ENCODE measurements around the gene DOHH. TPM values are rescaled to one million over a fixed set of nuclear protein-coding genes. Genes with fewer than 3 reads are reported as not detected.

Gene DOHH
- total RNA-seq, 2 donors from 2014 or later: 4.1 to 5.2 TPM

- Mint-ChIP-seq H3K27ac (no peak overlapping the region), H3K4me1 (peaks cover 12% of the 10 kb centered on the region), H3K36me3 (ENCODE audit: low read depth) (no peaks in the 10 kb centered on the region), H3K4me3 (no peak overlapping the region), H3K27me3 (no peaks in the 10 kb centered on the region)
- H3K9me3 ChIP-seq (ENCODE audit: control insufficient read depth, low read length, poor library complexity, severe bottlenecking): no peaks in the 10 kb centered on the region
- DNase-seq (no peak), ATAC-seq (no peak)
Measured at GRCh38 chr19:3468211-3468610, 32.3 kb downstream of the DOHH start.

- no peaks in the 10 kb centered on the region for H3K9me3 ChIP-seq (ENCODE audit: control insufficient read depth, low read length, poor library complexity, severe bottlenecking)
Measured at GRCh38 chr19:3467437-3468198, 32.9 kb downstream of the DOHH start.

GRCh38 chr19:3466635-3467034 lies 33.8 kb downstream of the DOHH start:
- no peak for ATAC-seq
- Mint-ChIP-seq H3K4me1 (peaks cover 15% of the 10 kb centered on the region), H3K36me3 (ENCODE audit: low read depth) (peaks cover 3% of the 10 kb centered on the region), H3K27me3 (no peaks in the 10 kb centered on the region), H3K27ac (no peak overlapping the region), H3K4me3 (no peak overlapping the region)
- H3K9me3 ChIP-seq (ENCODE audit: control insufficient read depth, low read length, poor library complexity, severe bottlenecking): no peaks in the 10 kb centered on the region
- DNase-seq: no peak

More at GRCh38 chr19:3467437-3468198, 32.9 kb downstream of the DOHH start:
- H3K27ac Mint-ChIP-seq: no peak overlapping the region
- ATAC-seq (no peak), DNase-seq (no peak)
- no peaks in the 10 kb centered on the region for H3K27me3 Mint-ChIP-seq
- H3K36me3 Mint-ChIP-seq (ENCODE audit: low read depth): peaks cover 3% of the 10 kb centered on the region
- H3K4me3 Mint-ChIP-seq: no peak overlapping the region
- H3K4me1 Mint-ChIP-seq: peaks cover 15% of the 10 kb centered on the region

- H3K9me3 ChIP-seq (ENCODE audit: control insufficient read depth, low read length, poor library complexity, severe bottlenecking): no peaks in the 10 kb centered on the region
- Mint-ChIP-seq H3K4me1 (peaks cover 14% of the 10 kb centered on the region), H3K36me3 (ENCODE audit: low read depth) (peaks cover 3% of the 10 kb centered on the region), H3K27me3 (no peaks in the 10 kb centered on the region), H3K27ac (no peak overlapping the region), H3K4me3 (no peak overlapping the region)
- ATAC-seq (no peak), DNase-seq (no peak)
Measured at GRCh38 chr19:3465552-3465951, 34.9 kb downstream of the DOHH start.

GRCh38 chr19:3464587-3465235 lies 35.8 kb downstream of the DOHH start:
- Mint-ChIP-seq H3K27me3 (no peaks in the 10 kb centered on the region), H3K36me3 (ENCODE audit: low read depth) (peaks cover 3% of the 10 kb centered on the region), H3K4me3 (no peak overlapping the region), H3K4me1 (peaks cover 13% of the 10 kb centered on the region), H3K27ac (no peak overlapping the region)
- DNase-seq (no peak), ATAC-seq (no peak)
- H3K9me3 ChIP-seq (ENCODE audit: control insufficient read depth, low read length, poor library complexity, severe bottlenecking): no peaks in the 10 kb centered on the region

GRCh38 chr19:3463714-3464586 lies 36.5 kb downstream of the DOHH start:
- DNase-seq (no peak), ATAC-seq (no peak)
- Mint-ChIP-seq H3K36me3 (ENCODE audit: low read depth) (peaks cover 3% of the 10 kb centered on the region), H3K4me1 (peaks cover 13% of the 10 kb centered on the region), H3K27ac (no peak overlapping the region), H3K27me3 (no peaks in the 10 kb centered on the region), H3K4me3 (no peak overlapping the region)
- H3K9me3 ChIP-seq (ENCODE audit: control insufficient read depth, low read length, poor library complexity, severe bottlenecking): no peaks in the 10 kb centered on the region

GRCh38 chr19:3462991-3463713 lies 37.3 kb downstream of the DOHH start:
- H3K4me1 Mint-ChIP-seq: peaks cover 11% of the 10 kb centered on the region
- no peak for DNase-seq
- H3K36me3 Mint-ChIP-seq (ENCODE audit: low read depth): peaks cover 3% of the 10 kb centered on the region
- no peaks in the 10 kb centered on the region for H3K27me3 Mint-ChIP-seq
- no peaks in the 10 kb centered on the region for H3K9me3 ChIP-seq (ENCODE audit: control insufficient read depth, low read length, poor library complexity, severe bottlenecking)
- no peak overlapping the region for H3K27ac Mint-ChIP-seq
- no peak for ATAC-seq
- H3K4me3 Mint-ChIP-seq: no peak overlapping the region

GRCh38 chr19:3459965-3460582 lies 40.4 kb downstream of the DOHH start:
- no peak for ATAC-seq
- H3K36me3 Mint-ChIP-seq (ENCODE audit: low read depth): peaks cover 3% of the 10 kb centered on the region

GRCh38 chr19:3459089-3459881 lies 41.2 kb downstream of the DOHH start:
- Mint-ChIP-seq H3K4me1 (peaks cover 3% of the 10 kb centered on the region), H3K4me3 (no peak overlapping the region), H3K27ac (no peak overlapping the region), H3K36me3 (ENCODE audit: low read depth) (peaks cover 3% of the 10 kb centered on the region), H3K27me3 (no peaks in the 10 kb centered on the region)
- no peaks in the 10 kb centered on the region for H3K9me3 ChIP-seq (ENCODE audit: control insufficient read depth, low read length, poor library complexity, severe bottlenecking)
- DNase-seq (no peak), ATAC-seq (no peak)

More at GRCh38 chr19:3459965-3460582, 40.4 kb downstream of the DOHH start:
- Mint-ChIP-seq H3K27ac (no peak overlapping the region), H3K27me3 (no peaks in the 10 kb centered on the region), H3K4me3 (no peak overlapping the region), H3K4me1 (peaks cover 3% of the 10 kb centered on the region)
- DNase-seq: no peak
- H3K9me3 ChIP-seq (ENCODE audit: control insufficient read depth, low read length, poor library complexity, severe bottlenecking): no peaks in the 10 kb centered on the region

- Mint-ChIP-seq H3K36me3 (ENCODE audit: low read depth) (peaks cover 3% of the 10 kb centered on the region), H3K4me1 (peaks cover 3% of the 10 kb centered on the region), H3K4me3 (no peak overlapping the region), H3K27ac (no peak overlapping the region), H3K27me3 (no peaks in the 10 kb centered on the region)
- H3K9me3 ChIP-seq (ENCODE audit: control insufficient read depth, low read length, poor library complexity, severe bottlenecking): no peaks in the 10 kb centered on the region
- no peak for DNase-seq
- ATAC-seq: no peak
Measured at GRCh38 chr19:3458229-3459088, 42.0 kb downstream of the DOHH start.

- DNase-seq (no peak), ATAC-seq (no peak)
- Mint-ChIP-seq H3K4me3 (no peak overlapping the region), H3K4me1 (peaks cover 1% of the 10 kb centered on the region), H3K36me3 (ENCODE audit: low read depth) (peaks cover under 1% of the 10 kb centered on the region), H3K27me3 (no peaks in the 10 kb centered on the region), H3K27ac (no peak overlapping the region)
- no peaks in the 10 kb centered on the region for H3K9me3 ChIP-seq (ENCODE audit: control insufficient read depth, low read length, poor library complexity, severe bottlenecking)
Measured at GRCh38 chr19:3457528-3458228, 42.8 kb downstream of the DOHH start.
